ENCODE results near the gene EP300. TPM values are rescaled to one million over a fixed set of nuclear protein-coding genes. Genes with fewer than 3 reads are reported as not detected.

The EP300 gene
- total RNA-seq, 2 donors from 2014 or later, result 130 to 156 TPM

- Histone ChIP-seq H3K27ac (peak within 1 kb of the TSS; percentile 68 to 69), H3K27me3 (replicated peaks; ENCODE audit: insufficient read depth) (no peaks in the 10 kb centered on the region), H3K9me3 (no peaks in the 10 kb centered on the region), H3K36me3 (peaks cover 0 to 1% of the 10 kb centered on the region in 2 donors), H3K4me3 (peak within 1 kb of the TSS; percentile 58 to 84), H3K4me1 (replicated peaks) (no peaks in the 10 kb centered on the region)
- WGBS, result 2% methylated on average over 47 of the region's 47 CpGs
- peak; percentile 99 for TF ChIP-seq POLR2AphosphoS5 (IDR thresholded peaks at IDR 0.05)
- TF ChIP-seq POLR2A (IDR thresholded peaks at IDR 0.05), result peak; percentile 30
- TF ChIP-seq CTCF (IDR thresholded peaks at IDR 0.05), result peak in 1 of 4 experiments; percentile 4
- peak; percentile 97 for DNase-seq (ENCODE audit: low spot score)
- intact Hi-C loops (cut with DNase I), result no loop called here
Measured at GRCh38 chr22:41204992-41205900, 112.9 kb downstream of the EP300 start, which contains the start of gene L3MBTL2. Gene L3MBTL2 (plus strand): TSS chr22:41205312. CDS start chr22:41205363, 51 bp downstream.

- H3K9me3 ChIP-seq, result no peaks in the 10 kb centered on the region
- no peak overlapping the region for H3K4me3 ChIP-seq
- 86% methylated on average over 9 of the region's 9 CpGs for WGBS
- DNase-seq (ENCODE audit: low spot score), result no peak
- no peak overlapping the region for H3K27ac ChIP-seq
- intact Hi-C loops (cut with DNase I), result no loop called here
- peaks cover 0 to 5% of the 10 kb centered on the region in 2 donors for H3K36me3 ChIP-seq
- no peaks in the 10 kb centered on the region for H3K27me3 ChIP-seq (replicated peaks; ENCODE audit: insufficient read depth)
- TF ChIP-seq CTCF (IDR thresholded peaks at IDR 0.05), result no peak
- no peak for TF ChIP-seq POLR2A (IDR thresholded peaks at IDR 0.05)
- TF ChIP-seq POLR2AphosphoS5 (IDR thresholded peaks at IDR 0.05), result no peak
- H3K4me1 ChIP-seq (replicated peaks), result no peaks in the 10 kb centered on the region
Measured at GRCh38 chr22:41206719-41207118, 114.3 kb downstream of the EP300 start.

- peaks cover 0 to 3% of the 10 kb centered on the region in 2 donors for H3K36me3 ChIP-seq
- no peak for TF ChIP-seq CTCF (IDR thresholded peaks at IDR 0.05)
- TF ChIP-seq POLR2AphosphoS5 (IDR thresholded peaks at IDR 0.05), result no peak
- no peak for DNase-seq (ENCODE audit: low spot score)
- no peaks in the 10 kb centered on the region for H3K27me3 ChIP-seq (replicated peaks; ENCODE audit: insufficient read depth)
- H3K27ac ChIP-seq, result no peak overlapping the region
- intact Hi-C loops (cut with DNase I), result no loop called here
- WGBS, result 99% methylated on average over 10 of the region's 10 CpGs
- H3K4me3 ChIP-seq, result no peak overlapping the region
- H3K4me1 ChIP-seq (replicated peaks), result no peaks in the 10 kb centered on the region
- no peaks in the 10 kb centered on the region for H3K9me3 ChIP-seq
Measured at GRCh38 chr22:41215409-41215808, 123.0 kb downstream of the EP300 start.

GRCh38 chr22:41215926-41216325, 123.5 kb downstream of the EP300 start:
- Histone ChIP-seq H3K4me3 (no peak overlapping the region), H3K4me1 (replicated peaks) (no peaks in the 10 kb centered on the region), H3K9me3 (no peaks in the 10 kb centered on the region), H3K27ac (no peak overlapping the region), H3K27me3 (replicated peaks; ENCODE audit: insufficient read depth) (no peaks in the 10 kb centered on the region), H3K36me3 (peaks cover 0 to 2% of the 10 kb centered on the region in 2 donors)
- DNase-seq (ENCODE audit: low spot score), result no peak
- TF ChIP-seq POLR2A (IDR thresholded peaks at IDR 0.05), result no peak
- TF ChIP-seq CTCF (IDR thresholded peaks at IDR 0.05), result no peak
- no peak for TF ChIP-seq POLR2AphosphoS5 (IDR thresholded peaks at IDR 0.05)
- intact Hi-C loops (cut with DNase I), result no loop called here
- 98% methylated on average over 7 of the region's 7 CpGs for WGBS

Data from prostate gland (tissue), 2 donors.